GM12878 (cell line): ENCODE results near the gene SGCD. TPM values are rescaled to one million over a fixed set of nuclear protein-coding genes. Genes with fewer than 3 reads are reported as not detected.

Source experiments
- ATAC-seq: fragments of 200-7000 bp; cut with Tn5 transposase; 3 replicates; pipeline ENCODE4 v1.9.1; 2020; ENCODE audit warnings: mild to moderate bottlenecking, moderate library complexity
- BruUV-seq: library from RNA; stranded (reverse); fragments of 400-500 nt; replicated peaks from 2 replicates; lab custom pipeline; 2021; lab: Mats Ljungman, UMichigan
- CTCF ChIA-PET: fragments of 300-600 bp; sonication (Branson Sonifier 250); formaldehyde crosslinking; extraction: SDS; loops from one replicate; lab custom pipeline; 2021; ENCODE audit warnings: inconsistent platforms; lab: Yijun Ruan, JAX
- POLR2A ChIA-PET: fragments of 350-600 bp; formaldehyde crosslinking; extraction: SDS; loops from one replicate; lab custom pipeline; 2021; ENCODE audit warnings: inconsistent platforms; lab: Charles Lee
- RAD21 ChIA-PET: fragments of 300-600 bp; sonication (Branson Sonifier 250); formaldehyde crosslinking; loops from one replicate; lab custom pipeline; 2023; ENCODE audit warnings: antibody characterized with exemption; ENCODE audit not compliant: unreplicated experiment; lab: Charles Lee
- SMC1A ChIA-PET: fragments of 300-600 bp; sonication (Branson Sonifier 250); formaldehyde crosslinking; loops from one replicate; lab custom pipeline; 2023; ENCODE audit not compliant: unreplicated experiment, uncharacterized antibody; lab: Charles Lee
- DNase-seq: peaks from one replicate; pipeline ENCODE4 v3.0.0-alpha.2; 2011; ENCODE audit warnings: low read depth, low spot score
- FAIRE-seq: peaks from 3 replicates; lab custom pipeline; 2011; peaks lifted over from hg19 to GRCh38; lab: Jason Lieb, UNC
- H2AFZ ChIP-seq: 2 replicates; pipeline ENCODE4 v1.6.0; 2011; ENCODE audit warnings: low read depth, low read length, control low read depth; ENCODE audit not compliant: control insufficient read depth
- H3K27ac ChIP-seq: 2 replicates; pipeline ENCODE4 v1.5.1; 2011; ENCODE audit warnings: control low read depth; ENCODE audit not compliant: control insufficient read depth, insufficient read depth
- H3K27me3 ChIP-seq, 2 experiments: replicated peaks in 1 of 2; 2 replicates each; pipeline versions ENCODE4 v1.6.0 to v1.6.1; 2011; ENCODE audit warnings: low read length in 1 of 2; ENCODE audit not compliant: control insufficient read depth in 2 of 2, insufficient read depth in 2 of 2
- H3K36me3 ChIP-seq, 2 experiments: 2 replicates each; pipeline ENCODE4 v1.5.1; 2011; ENCODE audit warnings: low read length in 1 of 2; ENCODE audit not compliant: control insufficient read depth in 2 of 2, insufficient read depth in 2 of 2
- H3K4me1 ChIP-seq: 2 replicates; pipeline ENCODE4 v1.6.1; 2011; ENCODE audit warnings: mild to moderate bottlenecking, low read length, moderate library complexity, mixed read lengths; ENCODE audit not compliant: control insufficient read depth, insufficient read depth
- H3K4me2 ChIP-seq: 2 replicates; pipeline ENCODE4 v1.6.0; 2011; ENCODE audit warnings: control low read depth; ENCODE audit not compliant: control insufficient read depth, insufficient read depth
- H3K4me3 ChIP-seq: fragments of 200-600 bp; sonication (generic); 2 replicates; pipeline ENCODE4 v1.5.1; 2016
- H3K79me2 ChIP-seq: 2 replicates; pipeline ENCODE4 v1.6.0; 2011; ENCODE audit warnings: low read length; ENCODE audit not compliant: control insufficient read depth, insufficient read depth
- H3K9ac ChIP-seq: 2 replicates; pipeline ENCODE4 v1.8.0; 2011; ENCODE audit warnings: low read length, control low read depth, mixed read lengths; ENCODE audit not compliant: control insufficient read depth, insufficient read depth
- H3K9me3 ChIP-seq: replicated peaks from 3 replicates; pipeline ENCODE4 v1.5.1; 2011; ENCODE audit warnings: mild to moderate bottlenecking, low read length; ENCODE audit not compliant: control insufficient read depth, insufficient read depth
- H4K20me1 ChIP-seq: 2 replicates; pipeline ENCODE4 v1.6.0; 2011; ENCODE audit not compliant: control insufficient read depth, insufficient read depth
- ASH2L ChIP-seq: fragments of 300-600, 200-600 bp; sonication (generic); IDR thresholded peaks from 2 replicates; pipeline ENCODE4 v1.6.1; 2017; ENCODE audit warnings: low read depth, mild to moderate bottlenecking, borderline replicate concordance
- CTCF ChIP-seq, 3 experiments: IDR thresholded peaks in 2 of 3; conservative IDR thresholded peaks in 1 of 3; 2 replicates each; pipeline ENCODE4 v1.5.1; 2011; ENCODE audit warnings: low read depth in 3 of 3, low read length in 3 of 3, mild to moderate bottlenecking in 3 of 3, control low read depth in 2 of 3, moderate library complexity in 2 of 3, inconsistent platforms in 1 of 3, mixed read lengths in 1 of 3; ENCODE audit not compliant: control insufficient read depth in 2 of 3, insufficient read depth in 1 of 3; ENCODE audit errors: extremely low read depth in 1 of 3
- EZH2 ChIP-seq: IDR thresholded peaks from 2 replicates; pipeline ENCODE4 v1.6.1; 2012; ENCODE audit warnings: low read depth, mild to moderate bottlenecking, control low read depth, inconsistent platforms, low read length, borderline replicate concordance; ENCODE audit not compliant: control insufficient read depth
- KAT2A ChIP-seq: conservative IDR thresholded peaks from 2 replicates; pipeline ENCODE4 v1.6.1; 2011; ENCODE audit warnings: low read depth, low read length; ENCODE audit not compliant: control insufficient read depth
- KLF5 ChIP-seq: fragments of 450-650 bp; IDR thresholded peaks from 2 replicates; pipeline ENCODE4 v1.6.1; 2014; ENCODE audit warnings: mild to moderate bottlenecking; ENCODE audit not compliant: partially characterized antibody
- NFYB ChIP-seq: IDR thresholded peaks from 2 replicates; pipeline ENCODE4 v1.6.1; 2011; ENCODE audit warnings: low read depth, mild to moderate bottlenecking, low read length, improper control_type of control experiment, moderate library complexity; ENCODE audit not compliant: insufficient read depth
- NR2C2 ChIP-seq: IDR thresholded peaks from 2 replicates; pipeline ENCODE4 v1.6.1; 2011; ENCODE audit warnings: borderline replicate concordance, low read depth; ENCODE audit not compliant: control insufficient read depth, insufficient read length
- RCOR1 ChIP-seq: conservative IDR thresholded peaks from 2 replicates; pipeline ENCODE4 v1.6.1; 2012; ENCODE audit warnings: low read depth, low read length, improper control_type of control experiment
- TAF1 ChIP-seq: IDR thresholded peaks from 2 replicates; pipeline ENCODE4 v1.6.1; 2011; ENCODE audit warnings: mild to moderate bottlenecking, low read depth, low read length, borderline replicate concordance
- TCF12 ChIP-seq: IDR thresholded peaks from 2 replicates; pipeline ENCODE4 v1.6.1; 2011; ENCODE audit warnings: low read depth, mild to moderate bottlenecking, low read length
- TCF3 ChIP-seq: IDR thresholded peaks from 2 replicates; pipeline ENCODE4 v1.6.1; 2012; ENCODE audit warnings: low read depth, mild to moderate bottlenecking, low read length, borderline replicate concordance; ENCODE audit not compliant: insufficient read depth
- ZBED1 ChIP-seq: IDR thresholded peaks from 2 replicates; pipeline ENCODE4 v1.6.1; 2016; ENCODE audit warnings: borderline replicate concordance
- ZNF24 ChIP-seq: fragments of 450-650 bp; IDR thresholded peaks from 2 replicates; pipeline ENCODE4 v1.6.1; 2017; ENCODE audit warnings: antibody characterized with exemption, mild to moderate bottlenecking
- WGBS: methylation state at CpG from one replicate; pipeline ENCODE4 v1.1.6; 2016; ENCODE audit warnings: low lambda C conversion rate; ENCODE audit not compliant: insufficient replicate concordance, insufficient coverage; ENCODE audit errors: missing lambda C conversion rate; 5-methylcytosine and 5-hydroxymethylcytosine counted together
- in situ Hi-C: fragments of 300-500 bp; cut with MboI; formaldehyde crosslinking; loops from 9 replicates; pipeline ENCODE4 v1.14.3; 2018; ENCODE audit warnings: mixed read lengths
- intact Hi-C: fragments of 100-400 bp; cut with micrococcal nuclease; formaldehyde crosslinking; loops from one replicate; pipeline ENCODE4 v1.14.2; 2022; ENCODE audit not compliant: unreplicated experiment
- polyA plus RNA-seq, 11 experiments: library from polyadenylated mRNA; depleted of rRNA in 4 of 11; unstranded in 6 of 11; stranded (reverse) in 5 of 11; fragments of >200 nt; fragmentation: Nextera tagmentation in 4 of 11; fragmentation: Illumina TruSeq in 1 of 11; extraction: Ambion mirVana in 4 of 11; extraction: Trizol in 1 of 11; gene quantifications; 1 replicate in 1 of 11; 2 replicates in 10 of 11; pipeline versions ENCODE4 v1.2.1 to v1.2.3, GENCODE V29; 2011 to 2016; ENCODE audit warnings: inconsistent platforms in 2 of 11, missing spikeins in 2 of 11, low read depth in 1 of 11
- total RNA-seq, 4 experiments: library from RNA; depleted of rRNA in 3 of 4; stranded (reverse); fragments of >200 nt in 3 of 4; fragmentation: Illumina TruSeq in 1 of 4; extraction: Trizol in 1 of 4; gene quantifications; 2 replicates each; pipeline versions ENCODE4 v1.2.1 to v1.2.3, GENCODE V29; 2013 to 2021
- TF ChIP-seq, protein P1 (sequence below): IDR thresholded peaks from 2 replicates; pipeline ENCODE4 v1.6.1; 2012; ENCODE audit warnings: low read length, inconsistent platforms
- TF ChIP-seq, protein P2 (sequence below): fragments of 150-350 bp; IDR thresholded peaks from 2 replicates; pipeline ENCODE4 v1.6.1; 2016; ENCODE audit warnings: low read depth, low read length

Gene SGCD
- total and polyA plus RNA-seq, 10 of the 15 experiments (the other 5 are each of a cell fraction or from before 2014, with no cell fraction given), result 0.06 TPM; not detected in 9

- TF ChIP-seq, protein P1, sequence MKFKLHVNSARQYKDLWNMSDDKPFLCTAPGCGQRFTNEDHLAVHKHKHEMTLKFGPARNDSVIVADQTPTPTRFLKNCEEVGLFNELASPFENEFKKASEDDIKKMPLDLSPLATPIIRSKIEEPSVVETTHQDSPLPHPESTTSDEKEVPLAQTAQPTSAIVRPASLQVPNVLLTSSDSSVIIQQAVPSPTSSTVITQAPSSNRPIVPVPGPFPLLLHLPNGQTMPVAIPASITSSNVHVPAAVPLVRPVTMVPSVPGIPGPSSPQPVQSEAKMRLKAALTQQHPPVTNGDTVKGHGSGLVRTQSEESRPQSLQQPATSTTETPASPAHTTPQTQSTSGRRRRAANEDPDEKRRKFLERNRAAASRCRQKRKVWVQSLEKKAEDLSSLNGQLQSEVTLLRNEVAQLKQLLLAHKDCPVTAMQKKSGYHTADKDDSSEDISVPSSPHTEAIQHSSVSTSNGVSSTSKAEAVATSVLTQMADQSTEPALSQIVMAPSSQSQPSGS, result peak; percentile 64
- TF ChIP-seq NR2C2 (no peak), CTCF (IDR thresholded peaks at IDR 0.05 in 2 of 3, conservative IDR thresholded peaks at IDR 0.05 in 1 of 3; ENCODE audit: control insufficient read depth in 2 of 3, extremely low read depth in 1 of 3, insufficient read depth in 1 of 3, low read depth in 3 of 3, low read length in 3 of 3) (no peak)
Measured at GRCh38 chr5:156498226-156498980, 171.4 kb downstream of the SGCD start (continued).

- RAD21 ChIA-PET, result no interaction called here
- H3K4me1 ChIP-seq, result no peaks in the 10 kb centered on the region
- intact Hi-C loops, result no loop called here
- SMC1A ChIA-PET, result no interaction called here
- DNase-seq (no peak), ATAC-seq (no peak), FAIRE-seq (no peak)
- H3K79me2 ChIP-seq, result no peaks in the 10 kb centered on the region
- H2AFZ ChIP-seq, result no peak overlapping the region
- no peaks in the 10 kb centered on the region for H3K36me3 ChIP-seq
- POLR2A ChIA-PET, result no interaction called here
- H3K4me2 ChIP-seq, result no peak overlapping the region
- no TSS peak for BruUV-seq
- no peak overlapping the region for H3K9ac ChIP-seq
- H3K9me3 ChIP-seq, result no peaks in the 10 kb centered on the region
- H4K20me1 ChIP-seq, result no peaks in the 10 kb centered on the region
- no peaks in the 10 kb centered on the region for H3K27me3 ChIP-seq
- 22% methylated on average over 5 of the region's 5 CpGs for WGBS
- CTCF ChIA-PET, result no interaction called here
- H3K4me3 ChIP-seq, result no peak overlapping the region
- TF ChIP-seq TCF3, result no peak
- TF ChIP-seq, protein P2, sequence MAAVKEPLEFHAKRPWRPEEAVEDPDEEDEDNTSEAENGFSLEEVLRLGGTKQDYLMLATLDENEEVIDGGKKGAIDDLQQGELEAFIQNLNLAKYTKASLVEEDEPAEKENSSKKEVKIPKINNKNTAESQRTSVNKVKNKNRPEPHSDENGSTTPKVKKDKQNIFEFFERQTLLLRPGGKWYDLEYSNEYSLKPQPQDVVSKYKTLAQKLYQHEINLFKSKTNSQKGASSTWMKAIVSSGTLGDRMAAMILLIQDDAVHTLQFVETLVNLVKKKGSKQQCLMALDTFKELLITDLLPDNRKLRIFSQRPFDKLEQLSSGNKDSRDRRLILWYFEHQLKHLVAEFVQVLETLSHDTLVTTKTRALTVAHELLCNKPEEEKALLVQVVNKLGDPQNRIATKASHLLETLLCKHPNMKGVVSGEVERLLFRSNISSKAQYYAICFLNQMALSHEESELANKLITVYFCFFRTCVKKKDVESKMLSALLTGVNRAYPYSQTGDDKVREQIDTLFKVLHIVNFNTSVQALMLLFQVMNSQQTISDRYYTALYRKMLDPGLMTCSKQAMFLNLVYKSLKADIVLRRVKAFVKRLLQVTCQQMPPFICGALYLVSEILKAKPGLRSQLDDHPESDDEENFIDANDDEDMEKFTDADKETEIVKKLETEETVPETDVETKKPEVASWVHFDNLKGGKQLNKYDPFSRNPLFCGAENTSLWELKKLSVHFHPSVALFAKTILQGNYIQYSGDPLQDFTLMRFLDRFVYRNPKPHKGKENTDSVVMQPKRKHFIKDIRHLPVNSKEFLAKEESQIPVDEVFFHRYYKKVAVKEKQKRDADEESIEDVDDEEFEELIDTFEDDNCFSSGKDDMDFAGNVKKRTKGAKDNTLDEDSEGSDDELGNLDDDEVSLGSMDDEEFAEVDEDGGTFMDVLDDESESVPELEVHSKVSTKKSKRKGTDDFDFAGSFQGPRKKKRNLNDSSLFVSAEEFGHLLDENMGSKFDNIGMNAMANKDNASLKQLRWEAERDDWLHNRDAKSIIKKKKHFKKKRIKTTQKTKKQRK, result no peak
- TF ChIP-seq ZBED1, result no peak
- no peak for TF ChIP-seq NFYB
- no peak for TF ChIP-seq KLF5
- TF ChIP-seq TCF12, result no peak
- no peak for TF ChIP-seq ASH2L
- no peak for TF ChIP-seq TAF1
- no peak for TF ChIP-seq RCOR1
- TF ChIP-seq EZH2, result no peak
- no peak for TF ChIP-seq KAT2A
- no peak for TF ChIP-seq ZNF24
- in situ Hi-C loops, result no loop called here
- H3K27ac ChIP-seq, result no peak overlapping the region
Measured at GRCh38 chr5:156500755-156501154, 173.8 kb downstream of the SGCD start.
